ENCODE data around the gene ADAM17. TPM values are rescaled to one million over a fixed set of nuclear protein-coding genes. Genes with fewer than 3 reads are reported as not detected.
"Not testable (repeated sequence)": the region's sequence is repeated elsewhere in the genome, so short reads cannot be mapped to it uniquely, and the experiment has no call there.

Gene ADAM17
- total and polyA plus RNA-seq, 8 donors: 4.6 to 18.8 (median 7.4) TPM

DNA sequence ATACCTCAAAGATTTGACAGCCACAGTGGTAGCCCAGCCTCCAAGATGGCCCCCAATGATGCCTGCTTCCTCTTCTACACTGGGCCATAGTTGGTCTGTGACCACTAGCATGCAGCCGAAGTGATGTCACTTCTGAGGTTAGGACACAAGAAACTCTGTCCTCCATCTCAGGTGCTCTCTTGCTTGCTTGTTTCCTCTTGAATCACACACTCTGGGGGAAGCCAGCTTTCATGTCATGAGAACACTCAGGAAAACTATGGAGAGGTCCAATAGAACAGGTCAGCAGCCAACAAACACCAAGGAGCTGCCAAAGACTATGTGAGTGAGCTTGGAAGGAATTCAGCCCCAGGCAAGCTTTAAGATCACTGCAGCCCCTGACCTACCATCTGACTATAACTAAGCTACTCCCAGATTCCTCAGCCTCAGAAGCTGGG lies 3.3 kb upstream of the ADAM17 start:
- Histone ChIP-seq H3K4me1 (peaks cover 8 to 12% (median 8%) of the 10 kb centered on the region in 3 donors), H3K9me3 (no peaks in the 10 kb centered on the region), H3K27ac (no peak overlapping the region), H3K36me3 (no peaks in the 10 kb centered on the region), H3K27me3 (no peaks in the 10 kb centered on the region), H3K4me3 (no peak overlapping the region)
- TF ChIP-seq, protein P1, sequence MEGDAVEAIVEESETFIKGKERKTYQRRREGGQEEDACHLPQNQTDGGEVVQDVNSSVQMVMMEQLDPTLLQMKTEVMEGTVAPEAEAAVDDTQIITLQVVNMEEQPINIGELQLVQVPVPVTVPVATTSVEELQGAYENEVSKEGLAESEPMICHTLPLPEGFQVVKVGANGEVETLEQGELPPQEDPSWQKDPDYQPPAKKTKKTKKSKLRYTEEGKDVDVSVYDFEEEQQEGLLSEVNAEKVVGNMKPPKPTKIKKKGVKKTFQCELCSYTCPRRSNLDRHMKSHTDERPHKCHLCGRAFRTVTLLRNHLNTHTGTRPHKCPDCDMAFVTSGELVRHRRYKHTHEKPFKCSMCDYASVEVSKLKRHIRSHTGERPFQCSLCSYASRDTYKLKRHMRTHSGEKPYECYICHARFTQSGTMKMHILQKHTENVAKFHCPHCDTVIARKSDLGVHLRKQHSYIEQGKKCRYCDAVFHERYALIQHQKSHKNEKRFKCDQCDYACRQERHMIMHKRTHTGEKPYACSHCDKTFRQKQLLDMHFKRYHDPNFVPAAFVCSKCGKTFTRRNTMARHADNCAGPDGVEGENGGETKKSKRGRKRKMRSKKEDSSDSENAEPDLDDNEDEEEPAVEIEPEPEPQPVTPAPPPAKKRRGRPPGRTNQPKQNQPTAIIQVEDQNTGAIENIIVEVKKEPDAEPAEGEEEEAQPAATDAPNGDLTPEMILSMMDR (IDR thresholded peaks at IDR 0.05): no peak
- FAIRE-seq: no peak
- 91 to 92% methylated on average over 1 of the region's 1 CpG for WGBS, 2 donors
- no peak for ATAC-seq
- no peak for DNase-seq
- intact Hi-C loops (cut with DNase I): no loop called here

DNA sequence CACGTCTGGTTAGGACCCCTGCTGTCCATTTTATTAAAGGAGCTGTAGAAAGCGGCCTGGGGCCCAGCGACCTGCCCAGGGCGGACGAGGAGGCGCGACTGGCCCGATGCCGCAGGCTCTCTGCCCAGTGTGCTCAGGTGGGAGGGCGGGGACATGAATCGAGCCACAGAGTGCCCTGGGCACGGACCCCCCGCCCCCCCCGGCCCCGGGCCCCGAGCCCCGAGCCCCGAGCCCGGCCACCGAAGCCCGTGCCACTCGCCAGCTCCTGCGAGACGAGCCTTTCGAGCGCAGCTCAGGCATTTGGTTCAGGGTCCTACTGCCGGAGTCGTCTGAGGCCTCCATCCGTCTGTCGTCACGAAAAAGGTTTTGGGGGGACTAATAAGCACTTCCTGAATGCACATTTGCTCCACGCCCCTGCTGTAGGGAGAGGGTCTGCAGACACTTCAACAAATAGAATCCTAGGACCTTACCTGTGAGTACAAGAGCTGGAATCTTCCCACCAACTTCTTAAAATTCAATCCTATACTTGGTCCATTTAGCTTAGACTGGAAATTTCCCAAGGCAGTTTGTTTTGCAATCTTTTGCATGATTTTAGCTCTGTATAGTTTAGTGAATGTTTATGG lies 602 bp upstream of the ADAM17 start:
- ATAC-seq (peak; percentile 71 to 75 (median 73)), DNase-seq (no peak), FAIRE-seq (no peak)
- no peaks in the 10 kb centered on the region for H3K27me3 ChIP-seq
- peak overlapping the region; percentile 58 to 88 (median 81) for H3K4me3 ChIP-seq
- H3K9me3 ChIP-seq: no peaks in the 10 kb centered on the region
- peak overlapping the region; percentile 93 to 99 (median 95) for H3K27ac ChIP-seq
- peaks cover 26 to 28% (median 27%) of the 10 kb centered on the region in 3 donors for H3K4me1 ChIP-seq
- intact Hi-C loops (cut with DNase I): no loop called here
- TF ChIP-seq, protein P1 (IDR thresholded peaks at IDR 0.05): no peak
- H3K36me3 ChIP-seq: no peaks in the 10 kb centered on the region
- 0 to 1% methylated on average over 21 to 32 of the region's 32 CpGs for WGBS, 2 donors

DNA sequence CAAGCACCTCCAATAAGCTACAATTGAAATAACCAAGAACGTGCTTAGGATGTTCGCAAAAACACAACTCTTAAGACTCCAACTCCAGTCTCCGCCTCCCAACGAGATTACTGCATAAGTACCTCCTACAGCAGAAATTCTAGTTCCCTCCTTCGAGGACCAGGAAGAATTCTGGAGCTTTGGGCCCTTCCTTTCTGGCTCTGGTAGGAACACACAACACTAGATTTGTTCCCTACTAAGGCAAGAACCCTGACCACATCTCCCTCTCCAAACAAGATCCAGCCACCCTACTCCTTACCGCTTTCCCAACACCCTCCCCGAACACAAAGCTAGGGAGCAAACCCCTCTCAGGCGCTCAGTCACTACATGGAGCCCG lies 721 bp downstream of the ADAM17 start:
- ATAC-seq (peak in 3 of 4 donors; percentile 4 to 23 (median 9)), FAIRE-seq (no peak), DNase-seq (peak in 1 of 6 donors; percentile 24)
- no peaks in the 10 kb centered on the region for H3K27me3 ChIP-seq
- H3K27ac ChIP-seq: peak overlapping the region; percentile 93 to 99 (median 95)
- peaks cover 26 to 28% (median 27%) of the 10 kb centered on the region in 3 donors for H3K4me1 ChIP-seq
- TF ChIP-seq, protein P1 (IDR thresholded peaks at IDR 0.05): no peak
- H3K36me3 ChIP-seq: no peaks in the 10 kb centered on the region
- intact Hi-C loops (cut with DNase I): no loop called here
- no peaks in the 10 kb centered on the region for H3K9me3 ChIP-seq
- H3K4me3 ChIP-seq: peak overlapping the region; percentile 58 to 88 (median 81)
- WGBS, 2 donors: 0 to 1% methylated on average over 9 of the region's 9 CpGs

DNA sequence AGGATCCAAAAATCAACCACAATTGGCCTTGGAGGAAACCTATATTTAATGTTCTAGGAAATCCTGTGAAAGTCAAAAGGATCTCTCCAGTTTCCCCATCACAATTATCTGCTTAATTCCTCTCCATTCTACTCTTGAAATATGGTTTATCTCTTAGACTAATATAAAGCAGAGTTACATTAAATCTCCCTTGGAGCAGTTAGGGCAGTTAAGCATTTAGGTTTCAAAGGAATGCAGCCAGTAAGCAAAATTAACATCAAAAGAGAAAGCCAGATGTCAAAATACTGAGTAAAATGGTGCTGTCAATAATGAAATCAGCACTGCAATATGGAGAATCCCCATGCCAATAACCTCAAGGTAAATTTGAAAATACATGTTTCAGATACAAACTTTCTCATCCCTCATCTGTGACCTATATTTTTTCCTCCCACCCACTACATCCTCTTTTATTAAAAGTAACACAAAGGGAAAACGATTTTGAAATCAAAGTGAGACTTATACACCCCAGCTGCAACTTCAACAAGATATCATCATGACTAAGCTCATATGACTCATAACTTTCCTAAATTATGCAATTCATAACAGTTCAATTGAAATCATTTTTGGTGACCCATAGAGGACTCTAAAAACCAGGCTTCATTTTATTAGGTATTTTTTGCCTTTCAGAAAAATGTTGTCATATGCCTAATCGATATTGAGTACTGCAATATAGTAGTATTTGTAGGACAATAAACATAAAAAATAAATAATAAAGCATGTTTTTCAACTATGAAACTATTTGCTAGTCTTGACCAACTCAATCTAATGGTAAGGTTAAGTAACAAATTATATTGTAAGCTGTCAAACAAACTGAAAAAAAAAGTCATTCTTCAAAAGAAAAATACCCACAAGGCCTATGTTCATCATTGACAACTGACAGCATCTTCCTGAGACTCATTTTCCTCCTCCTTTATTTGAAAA lies 3.1 kb downstream of the ADAM17 start:
- WGBS, 2 donors: 34 to 41% methylated on average over 2 of the region's 2 CpGs
- intact Hi-C loops (cut with DNase I): no loop called here

DNA sequence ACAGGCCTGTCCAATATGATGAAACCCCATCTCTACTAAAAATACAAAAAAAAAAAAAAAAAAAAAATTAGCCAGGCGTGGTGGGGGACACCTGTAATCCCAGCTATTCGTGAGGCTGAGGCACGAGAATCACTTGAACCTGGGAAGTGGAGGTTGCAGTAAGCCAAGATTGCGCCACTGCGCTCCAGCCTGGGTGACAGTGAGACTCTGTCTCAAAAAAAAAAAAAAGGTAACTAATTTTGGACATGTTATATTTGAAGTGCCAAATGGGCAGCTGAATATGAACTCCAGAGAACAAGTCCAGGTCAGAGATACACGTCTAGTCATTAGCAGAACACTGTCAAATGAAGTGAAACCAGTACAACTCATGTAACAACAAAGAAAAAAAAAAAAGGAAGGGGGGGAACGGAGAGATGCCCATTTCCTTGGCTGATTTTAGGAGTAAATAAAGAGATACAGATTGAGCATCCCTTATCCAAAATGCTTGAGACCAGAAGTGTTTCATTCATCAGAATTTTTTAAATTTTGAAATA lies 4.7 kb downstream of the ADAM17 start:
- WGBS, 2 donors: 78 to 85% methylated on average over 7 of the region's 7 CpGs
- H3K9me3 ChIP-seq; H3K27me3 ChIP-seq; FAIRE-seq; H3K4me3 ChIP-seq; H3K27ac ChIP-seq; H3K36me3 ChIP-seq; ATAC-seq; intact Hi-C loops (cut with DNase I); DNase-seq: not testable (repeated sequence)
- H3K4me1 ChIP-seq: peaks cover 21 to 28% (median 26%) of the 10 kb centered on the region in 3 donors

More for the DNA sequence above, 3.1 kb downstream of the ADAM17 start:
- no peak overlapping the region for H3K4me3 ChIP-seq
- H3K9me3 ChIP-seq: no peaks in the 10 kb centered on the region
- no peaks in the 10 kb centered on the region for H3K36me3 ChIP-seq
- FAIRE-seq: no peak
- TF ChIP-seq, protein P1 (IDR thresholded peaks at IDR 0.05): no peak
- no peak for DNase-seq
- H3K4me1 ChIP-seq: peaks cover 26 to 31% (median 28%) of the 10 kb centered on the region in 3 donors
- no peaks in the 10 kb centered on the region for H3K27me3 ChIP-seq
- ATAC-seq: no peak
- H3K27ac ChIP-seq: peak overlapping the region in 2 of 4 donors; percentile 48 to 49

All from pancreas (tissue), 10 donors.